Measurements from ENCODE around the gene LARGE2. TPM values are rescaled to one million over a fixed set of nuclear protein-coding genes. Genes with fewer than 3 reads are reported as not detected.

LARGE2 gene
- total and polyA plus RNA-seq, 4 donors, result 2.4 to 18.4 (median 14.5) TPM

DNA sequence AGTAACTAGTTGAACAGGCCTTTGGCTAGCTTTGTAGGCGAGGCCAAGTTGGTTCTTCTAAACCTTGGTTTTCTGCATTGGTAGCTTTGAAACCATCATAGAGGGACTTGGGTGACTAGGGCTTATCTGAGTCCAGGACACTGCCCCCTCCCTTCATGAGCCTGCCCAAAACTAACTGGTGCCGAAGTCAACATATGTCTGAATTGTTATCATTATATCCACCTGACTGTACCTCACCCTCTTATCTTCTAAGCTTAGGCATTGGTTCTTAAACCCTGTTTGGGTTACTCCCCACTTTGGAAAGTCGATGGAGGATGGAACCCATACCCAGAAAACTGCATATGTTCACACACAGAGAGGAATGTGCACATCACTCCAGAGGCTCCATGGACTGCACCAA is 44.6 kb upstream of the LARGE2 start:
- Histone ChIP-seq H3K4me3 (no peak overlapping the region), H3K4me1 (ENCODE audit: control insufficient read depth in 5 of 5, insufficient read depth in 5 of 5, low read length in 5 of 5) (no peaks in the 10 kb centered on the region), H3K9me3 (ENCODE audit: control insufficient read depth in 4 of 4, insufficient read depth in 3 of 4, low read length in 3 of 4) (peaks cover 0 to 1% (median 0%) of the 10 kb centered on the region in 4 donors), H3K36me3 (ENCODE audit: control insufficient read depth in 4 of 4, insufficient read depth in 4 of 4, low read length in 4 of 4) (peaks cover 28 to 56% (median 41%) of the 10 kb centered on the region in 4 donors), H3K9ac (ENCODE audit: insufficient read depth in 1 of 2, low read length in 2 of 2) (no peak overlapping the region), H3K27me3 (ENCODE audit: control insufficient read depth in 3 of 3, insufficient read depth in 3 of 3, low read length in 2 of 3) (no peaks in the 10 kb centered on the region), H3K27ac (ENCODE audit: low read depth in 1 of 2, low read length in 1 of 2) (no peak overlapping the region)
- WGBS, 2 donors, result 91 to 96% methylated on average over 3 of the region's 3 CpGs
- TF ChIP-seq, protein P1, sequence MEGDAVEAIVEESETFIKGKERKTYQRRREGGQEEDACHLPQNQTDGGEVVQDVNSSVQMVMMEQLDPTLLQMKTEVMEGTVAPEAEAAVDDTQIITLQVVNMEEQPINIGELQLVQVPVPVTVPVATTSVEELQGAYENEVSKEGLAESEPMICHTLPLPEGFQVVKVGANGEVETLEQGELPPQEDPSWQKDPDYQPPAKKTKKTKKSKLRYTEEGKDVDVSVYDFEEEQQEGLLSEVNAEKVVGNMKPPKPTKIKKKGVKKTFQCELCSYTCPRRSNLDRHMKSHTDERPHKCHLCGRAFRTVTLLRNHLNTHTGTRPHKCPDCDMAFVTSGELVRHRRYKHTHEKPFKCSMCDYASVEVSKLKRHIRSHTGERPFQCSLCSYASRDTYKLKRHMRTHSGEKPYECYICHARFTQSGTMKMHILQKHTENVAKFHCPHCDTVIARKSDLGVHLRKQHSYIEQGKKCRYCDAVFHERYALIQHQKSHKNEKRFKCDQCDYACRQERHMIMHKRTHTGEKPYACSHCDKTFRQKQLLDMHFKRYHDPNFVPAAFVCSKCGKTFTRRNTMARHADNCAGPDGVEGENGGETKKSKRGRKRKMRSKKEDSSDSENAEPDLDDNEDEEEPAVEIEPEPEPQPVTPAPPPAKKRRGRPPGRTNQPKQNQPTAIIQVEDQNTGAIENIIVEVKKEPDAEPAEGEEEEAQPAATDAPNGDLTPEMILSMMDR (IDR thresholded peaks at IDR 0.05; ENCODE audit: control extremely low read depth, extremely low read depth), result no peak
- no peak for ATAC-seq (ENCODE audit: insufficient read depth, low FRiP score)
- DNase-seq, result no peak

DNA sequence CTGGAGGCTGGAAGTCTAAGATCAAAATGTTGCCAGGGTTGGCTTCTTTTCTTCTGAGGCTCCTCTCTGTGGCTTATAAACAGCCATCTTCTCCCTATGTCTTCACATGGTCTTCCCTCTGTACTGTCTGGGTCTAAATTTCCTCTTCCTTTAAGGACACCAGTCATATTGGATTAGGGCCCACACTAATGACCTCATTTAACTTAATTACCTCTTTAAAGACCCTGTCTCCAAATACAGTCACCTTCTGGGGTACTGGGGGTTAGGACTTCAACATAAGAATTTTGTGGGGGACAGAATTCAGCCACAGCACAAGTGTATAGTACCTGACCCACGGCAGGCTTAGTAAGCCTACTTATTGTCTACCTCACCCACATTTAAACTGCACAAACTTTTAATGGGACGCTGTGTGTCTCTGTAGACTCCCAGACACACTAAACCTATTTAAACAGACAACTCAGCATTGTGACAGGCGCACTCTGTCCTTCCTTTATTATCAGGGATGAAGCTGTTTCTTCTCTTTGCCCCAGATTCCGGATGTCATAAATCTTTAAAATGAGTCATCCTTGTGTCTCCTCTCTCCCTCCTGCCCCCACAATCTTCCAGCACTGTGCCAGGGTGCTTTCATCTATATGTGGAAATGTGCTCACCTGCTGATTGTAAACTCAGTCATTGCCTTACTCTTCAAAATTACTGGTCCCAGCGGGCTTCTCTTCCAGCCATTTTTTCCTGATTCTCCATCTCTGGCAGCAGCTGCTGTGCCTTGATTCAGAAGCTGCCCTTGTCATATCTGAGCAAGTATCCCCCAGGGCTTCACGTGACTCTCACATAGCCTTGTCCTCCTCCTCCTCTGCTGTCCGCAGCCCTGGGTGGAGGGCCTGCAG is 42.4 kb upstream of the LARGE2 start:
- peaks cover 21 to 51% (median 29%) of the 10 kb centered on the region in 4 donors for H3K36me3 ChIP-seq (ENCODE audit: control insufficient read depth in 4 of 4, insufficient read depth in 4 of 4, low read length in 4 of 4)
- H3K27ac ChIP-seq (ENCODE audit: low read depth in 1 of 2, low read length in 1 of 2), result no peak overlapping the region
- TF ChIP-seq, protein P1 (IDR thresholded peaks at IDR 0.05; ENCODE audit: control extremely low read depth, extremely low read depth), result no peak
- 91 to 92% methylated on average over 7 of the region's 7 CpGs for WGBS, 2 donors
- DNase-seq (no peak), ATAC-seq (ENCODE audit: insufficient read depth, low FRiP score) (no peak)
- H3K27me3 ChIP-seq (ENCODE audit: control insufficient read depth in 3 of 3, insufficient read depth in 3 of 3, low read length in 2 of 3), result peaks cover 0 to 1% (median 0%) of the 10 kb centered on the region in 3 donors
- no peak overlapping the region for H3K9ac ChIP-seq (ENCODE audit: insufficient read depth in 1 of 2, low read length in 2 of 2)
- H3K4me3 ChIP-seq, result no peak overlapping the region
- peaks cover 0 to 1% (median 0%) of the 10 kb centered on the region in 4 donors for H3K9me3 ChIP-seq (ENCODE audit: control insufficient read depth in 4 of 4, insufficient read depth in 3 of 4, low read length in 3 of 4)
- H3K4me1 ChIP-seq (ENCODE audit: control insufficient read depth in 5 of 5, insufficient read depth in 5 of 5, low read length in 5 of 5), result peaks cover 0 to 2% (median 0%) of the 10 kb centered on the region in 5 donors

DNA sequence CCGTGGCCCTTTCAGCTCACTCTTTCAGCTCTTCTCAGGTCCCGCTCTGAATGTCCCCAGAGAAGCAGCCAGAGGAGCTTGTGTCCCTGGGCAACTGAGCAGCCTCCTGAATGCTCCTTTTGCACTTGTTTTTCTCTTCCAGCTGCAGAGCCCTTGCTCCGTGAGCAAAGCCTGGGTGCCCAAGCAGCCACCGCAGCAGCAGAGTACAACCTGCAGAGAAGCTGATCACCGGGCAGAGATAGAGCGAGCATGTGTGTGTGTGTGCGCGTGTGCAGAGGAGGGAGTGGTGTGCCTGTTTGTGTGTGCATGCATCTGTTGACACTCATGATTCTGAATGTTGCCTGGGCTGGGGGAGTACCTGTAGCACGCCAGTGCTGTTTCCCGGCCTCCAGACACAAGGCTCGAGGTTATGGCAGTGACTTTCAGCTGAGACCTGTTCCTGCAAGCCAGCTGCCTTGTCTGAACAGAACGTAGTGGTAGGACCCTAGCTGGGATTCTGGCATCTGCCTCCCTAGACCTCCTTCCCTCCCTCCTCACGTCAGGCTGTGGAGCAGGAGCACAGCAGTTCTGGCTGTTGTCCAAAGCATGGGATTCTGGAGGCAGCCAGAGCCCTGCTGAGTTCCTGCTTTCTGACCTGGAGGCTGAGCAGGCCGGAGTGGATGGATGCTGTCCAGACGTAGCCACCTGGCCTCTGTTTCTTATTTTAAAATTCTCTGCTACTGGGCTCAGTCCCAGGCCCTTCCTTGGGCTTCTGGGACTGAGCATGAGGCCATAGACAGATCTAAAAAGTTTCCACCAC is 41.5 kb upstream of the LARGE2 start:
- Histone ChIP-seq H3K9ac (ENCODE audit: insufficient read depth in 1 of 2, low read length in 2 of 2) (no peak overlapping the region), H3K27ac (ENCODE audit: low read depth in 1 of 2, low read length in 1 of 2) (no peak overlapping the region), H3K36me3 (ENCODE audit: control insufficient read depth in 4 of 4, insufficient read depth in 4 of 4, low read length in 4 of 4) (peaks cover 16 to 48% (median 24%) of the 10 kb centered on the region in 4 donors), H3K9me3 (ENCODE audit: control insufficient read depth in 4 of 4, insufficient read depth in 3 of 4, low read length in 3 of 4) (peaks cover 0 to 1% (median 0%) of the 10 kb centered on the region in 4 donors), H3K4me1 (ENCODE audit: control insufficient read depth in 5 of 5, insufficient read depth in 5 of 5, low read length in 5 of 5) (peaks cover 0 to 7% (median 0%) of the 10 kb centered on the region in 5 donors), H3K27me3 (ENCODE audit: control insufficient read depth in 3 of 3, insufficient read depth in 3 of 3, low read length in 2 of 3) (peaks cover 0 to 3% (median 2%) of the 10 kb centered on the region in 3 donors), H3K4me3 (no peak overlapping the region)
- DNase-seq (no peak), ATAC-seq (ENCODE audit: insufficient read depth, low FRiP score) (no peak)
- 93 to 96% methylated on average over 15 of the region's 15 CpGs for WGBS, 2 donors
- TF ChIP-seq, protein P1 (IDR thresholded peaks at IDR 0.05; ENCODE audit: control extremely low read depth, extremely low read depth), result no peak

Data from lung (tissue), 12 donors.